DOHH2 (cell line): ENCODE data around the gene GMPR.

ENCODE experiments used
- H3F3A ChIP-seq: fragments of 200-600 bp; sonication (generic), shearing (Covaris generic); 2 replicates; pipeline ENCODE4 v1.6.0; 2016; ENCODE audit warnings: antibody characterized with exemption, mild to moderate bottlenecking; ENCODE audit not compliant: control insufficient read depth, insufficient read depth
- H3K27ac ChIP-seq: fragments of 200-600 bp; sonication (generic); 2 replicates; pipeline ENCODE4 v1.5.1; 2014; ENCODE audit warnings: low read depth, mild to moderate bottlenecking, low read length, moderate library complexity
- H3K27me3 ChIP-seq: fragments of 200-600 bp; sonication (generic); 2 replicates; pipeline ENCODE4 v1.6.1; 2014; ENCODE audit warnings: mild to moderate bottlenecking, low read length, mixed read lengths; ENCODE audit not compliant: control insufficient read depth
- H3K36me3 ChIP-seq: fragments of 200-600 bp; sonication (generic); 2 replicates; pipeline ENCODE4 v1.6.1; 2014; ENCODE audit warnings: mild to moderate bottlenecking, low read length, moderate library complexity, mixed read lengths; ENCODE audit not compliant: control insufficient read depth
- H3K4me1 ChIP-seq: fragments of 200-600 bp; sonication (generic); 2 replicates; pipeline ENCODE4 v1.6.1; 2014; ENCODE audit warnings: mild to moderate bottlenecking, low read length, mixed read lengths; ENCODE audit not compliant: control insufficient read depth
- H3K4me2 ChIP-seq: fragments of 200-600 bp; sonication (generic); 2 replicates; pipeline ENCODE4 v1.6.0; 2014; ENCODE audit warnings: mild to moderate bottlenecking, low read length, moderate library complexity
- H3K4me3 ChIP-seq: fragments of 200-600 bp; sonication (generic); 2 replicates; pipeline ENCODE4 v1.5.1; 2014; ENCODE audit warnings: mild to moderate bottlenecking, low read length, mixed read lengths
- H3K79me2 ChIP-seq: fragments of 200-600 bp; sonication (generic); 2 replicates; pipeline ENCODE4 v1.6.1; 2014; ENCODE audit warnings: mild to moderate bottlenecking, low read length, mixed read lengths; ENCODE audit not compliant: control insufficient read depth
- H3K9me2 ChIP-seq: fragments of 200-600 bp; sonication (generic); replicated peaks from 2 replicates; pipeline ENCODE4 v1.6.1; 2014; ENCODE audit warnings: mild to moderate bottlenecking, low read length, mixed read lengths; ENCODE audit not compliant: control insufficient read depth
- H3K9me3 ChIP-seq: fragments of 200-600 bp; sonication (generic); 2 replicates; pipeline ENCODE4 v1.6.1; 2014; ENCODE audit warnings: antibody characterized with exemption, low read length, mixed read lengths; ENCODE audit not compliant: control insufficient read depth, insufficient read depth
- H4K20me1 ChIP-seq: fragments of 200-600 bp; sonication (generic); 2 replicates; pipeline ENCODE4 v1.6.0; 2014; ENCODE audit warnings: low read depth, mild to moderate bottlenecking, antibody characterized with exemption, low read length, moderate library complexity; ENCODE audit not compliant: control insufficient read depth, insufficient read depth
- CTCF ChIP-seq: fragments of 200-600 bp; sonication (generic); IDR thresholded peaks from one replicate; pipeline ENCODE4 v1.5.1; 2014; ENCODE audit warnings: antibody characterized with exemption, mild to moderate bottlenecking, low read depth, low read length; ENCODE audit not compliant: poor library complexity, severe bottlenecking
- EZH2phosphoT487 ChIP-seq: fragments of 200-600 bp; sonication (generic); IDR thresholded peaks from 2 replicates; pipeline ENCODE4 v1.6.1; 2017; ENCODE audit warnings: borderline replicate concordance, mild to moderate bottlenecking, antibody characterized with exemption, low read length, moderate library complexity, mixed read lengths

The GMPR gene

GRCh38 chr6:16291739-16292138, 53.4 kb downstream of the GMPR start:
- TF ChIP-seq EZH2phosphoT487 = no peak
- TF ChIP-seq CTCF = no peak
- no peaks in the 10 kb centered on the region for H3K79me2 ChIP-seq
- H3K27me3 ChIP-seq = no peaks in the 10 kb centered on the region
- H3F3A ChIP-seq = no peaks in the 10 kb centered on the region
- no peaks in the 10 kb centered on the region for H3K9me3 ChIP-seq
- no peaks in the 10 kb centered on the region for H3K9me2 ChIP-seq
- H3K36me3 ChIP-seq = no peaks in the 10 kb centered on the region
- H3K4me1 ChIP-seq = no peaks in the 10 kb centered on the region
- no peak overlapping the region for H3K4me2 ChIP-seq
- H3K27ac ChIP-seq = no peak overlapping the region
- H3K4me3 ChIP-seq = no peak overlapping the region
- H4K20me1 ChIP-seq = no peaks in the 10 kb centered on the region

DNA sequence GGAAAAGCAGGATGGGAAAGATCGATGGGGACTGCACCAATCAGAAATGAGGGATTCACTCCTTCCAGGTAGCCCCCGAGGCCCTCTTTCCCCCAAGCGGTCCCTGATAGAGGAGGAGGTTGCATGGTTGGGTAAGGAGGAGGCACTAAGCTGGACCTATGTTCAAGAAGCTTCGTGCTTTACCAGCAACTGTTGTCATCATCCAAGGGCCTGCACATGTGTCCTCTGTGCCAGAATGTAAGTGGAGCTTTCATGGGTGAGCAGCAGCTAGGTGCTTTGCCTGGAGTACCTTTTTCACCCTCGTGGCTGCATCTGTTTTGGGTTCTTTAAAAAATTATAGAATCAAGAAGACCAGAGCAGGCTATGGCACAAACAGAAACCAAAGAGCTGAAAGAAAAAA, 54.0 kb downstream of the GMPR start:
- Histone ChIP-seq H3K9me2 (no peaks in the 10 kb centered on the region), H3K36me3 (no peaks in the 10 kb centered on the region), H3K27ac (no peak overlapping the region), H3K79me2 (no peaks in the 10 kb centered on the region), H4K20me1 (no peaks in the 10 kb centered on the region), H3K9me3 (no peaks in the 10 kb centered on the region), H3K4me2 (no peak overlapping the region), H3K4me3 (no peak overlapping the region), H3F3A (no peaks in the 10 kb centered on the region), H3K4me1 (no peaks in the 10 kb centered on the region), H3K27me3 (no peaks in the 10 kb centered on the region)
- no peak for TF ChIP-seq EZH2phosphoT487
- no peak for TF ChIP-seq CTCF

- TF ChIP-seq CTCF (no peak), EZH2phosphoT487 (no peak)
- Histone ChIP-seq H3K9me2 (no peaks in the 10 kb centered on the region), H3K4me2 (no peak overlapping the region), H3K4me1 (no peaks in the 10 kb centered on the region), H3K79me2 (no peaks in the 10 kb centered on the region), H3K27me3 (no peaks in the 10 kb centered on the region), H3K9me3 (no peaks in the 10 kb centered on the region), H3F3A (no peaks in the 10 kb centered on the region), H3K4me3 (no peak overlapping the region), H4K20me1 (no peaks in the 10 kb centered on the region), H3K27ac (no peak overlapping the region), H3K36me3 (no peaks in the 10 kb centered on the region)
These were observed 54.6 kb downstream of the GMPR start for GRCh38 chr6:16292942-16293341.

GRCh38 chr6:16294371-16294770, 56.0 kb downstream of the GMPR start:
- Histone ChIP-seq H3K9me2 (no peaks in the 10 kb centered on the region), H3K27me3 (no peaks in the 10 kb centered on the region), H3K79me2 (no peaks in the 10 kb centered on the region), H3K36me3 (no peaks in the 10 kb centered on the region), H3K27ac (no peak overlapping the region), H3K4me2 (no peak overlapping the region), H4K20me1 (no peaks in the 10 kb centered on the region), H3F3A (no peaks in the 10 kb centered on the region), H3K4me1 (no peaks in the 10 kb centered on the region), H3K4me3 (no peak overlapping the region), H3K9me3 (no peaks in the 10 kb centered on the region)
- TF ChIP-seq CTCF (no peak), EZH2phosphoT487 (no peak)
